Activated naive CD8-positive, alpha-beta T cell treated with anti-CD3 and anti-CD28 coated beads, Interleukin-2, amount 50 U/mL, for 24 hours (primary cell): ENCODE data around the gene TAT.
"Not testable (repeated sequence)": the region's sequence is repeated elsewhere in the genome, so short reads cannot be mapped to it uniquely, and the experiment has no call there.

ENCODE experiments used
- ATAC-seq: fragments of 150-1000 bp; cut with Tn5 transposase; one replicate; pipeline ENCODE4 v1.10.0; 2021
- DNase-seq: peaks from one replicate; pipeline ENCODE4 v3.0.0; 2021
- H3K27ac Mint-ChIP-seq: one replicate; pipeline ENCODE4 v1.8.0; 2021; ENCODE audit warnings: mild to moderate bottlenecking, mixed read lengths
- H3K27me3 Mint-ChIP-seq: one replicate; pipeline ENCODE4 v1.8.0; 2021; ENCODE audit warnings: mixed read lengths
- H3K36me3 Mint-ChIP-seq: one replicate; pipeline ENCODE4 v1.8.0; 2021; ENCODE audit warnings: low read depth, mixed read lengths
- H3K4me1 Mint-ChIP-seq: one replicate; pipeline ENCODE4 v1.8.0; 2021; ENCODE audit warnings: mixed read lengths
- H3K4me3 Mint-ChIP-seq: one replicate; pipeline ENCODE4 v1.8.0; 2021; ENCODE audit warnings: mild to moderate bottlenecking, moderate library complexity, mixed read lengths
- H3K9me3 Mint-ChIP-seq: one replicate; pipeline ENCODE4 v1.8.0; 2021; ENCODE audit warnings: mixed read lengths

Gene TAT

GRCh38 chr16:71576971-71577370 lies at the start of gene TAT:
Gene TAT, minus strand, starts transcription at chr16:71577092. Its CDS starts 677 bp downstream, at chr16:71576415.
- Mint-ChIP-seq H3K27me3 (peaks cover 4% of the 10 kb centered on the region), H3K4me3 (no peak within 1 kb of the TSS), H3K4me1 (no peaks in the 10 kb centered on the region), H3K27ac (no peak within 1 kb of the TSS), H3K9me3 (no peaks in the 10 kb centered on the region), H3K36me3 (no peaks in the 10 kb centered on the region)
- ATAC-seq (no peak), DNase-seq (no peak)

GRCh38 chr16:71626018-71626857 lies 49.3 kb upstream of the TAT start, which contains the start of gene MARVELD3:
Gene MARVELD3, plus strand, starts transcription at chr16:71626184. Its CDS starts 46 bp downstream, at chr16:71626230.
- Mint-ChIP-seq H3K4me1 (peaks cover 5% of the 10 kb centered on the region), H3K27ac (no peak within 1 kb of the TSS), H3K9me3 (no peaks in the 10 kb centered on the region), H3K27me3 (peaks cover 26% of the 10 kb centered on the region), H3K4me3 (peak within 1 kb of the TSS; percentile 17), H3K36me3 (no peaks in the 10 kb centered on the region)
- DNase-seq (peak; percentile 12), ATAC-seq (no peak)

GRCh38 chr16:71625113-71625850 lies 48.4 kb upstream of the TAT start:
- peak overlapping the region; percentile 17 for H3K4me3 Mint-ChIP-seq
- H3K27ac Mint-ChIP-seq, result no peak overlapping the region
- no peaks in the 10 kb centered on the region for H3K9me3 Mint-ChIP-seq
- ATAC-seq (no peak), DNase-seq (no peak)
- peaks cover 5% of the 10 kb centered on the region for H3K4me1 Mint-ChIP-seq
- peaks cover 27% of the 10 kb centered on the region for H3K27me3 Mint-ChIP-seq
- no peaks in the 10 kb centered on the region for H3K36me3 Mint-ChIP-seq

GRCh38 chr16:71623597-71623996 lies 46.7 kb upstream of the TAT start:
- Mint-ChIP-seq H3K9me3 (no peaks in the 10 kb centered on the region), H3K4me1 (peaks cover 5% of the 10 kb centered on the region), H3K4me3 (no peak overlapping the region), H3K36me3 (no peaks in the 10 kb centered on the region), H3K27me3 (peaks cover 28% of the 10 kb centered on the region), H3K27ac (no peak overlapping the region)
- ATAC-seq, result no peak
- DNase-seq, result no peak

- no peaks in the 10 kb centered on the region for H3K36me3 Mint-ChIP-seq
- ATAC-seq (peak; percentile 48), DNase-seq (no peak)
- H3K4me3 Mint-ChIP-seq, result no peak overlapping the region
- peaks cover 18% of the 10 kb centered on the region for H3K27me3 Mint-ChIP-seq
- no peak overlapping the region for H3K27ac Mint-ChIP-seq
- peaks cover 5% of the 10 kb centered on the region for H3K4me1 Mint-ChIP-seq
- no peaks in the 10 kb centered on the region for H3K9me3 Mint-ChIP-seq
Observed at GRCh38 chr16:71622088-71622487, 45.2 kb upstream of the TAT start.

GRCh38 chr16:71618429-71618828 lies 41.5 kb upstream of the TAT start:
- H3K27ac Mint-ChIP-seq, result no peak overlapping the region
- DNase-seq, result no peak
- no peak for ATAC-seq

GRCh38 chr16:71614956-71615355 lies 38.1 kb upstream of the TAT start:
- H3K27me3 Mint-ChIP-seq, result peaks cover 26% of the 10 kb centered on the region
- H3K4me1 Mint-ChIP-seq, H3K27ac Mint-ChIP-seq, H3K4me3 Mint-ChIP-seq, H3K9me3 Mint-ChIP-seq, DNase-seq, H3K36me3 Mint-ChIP-seq, ATAC-seq: not testable (repeated sequence)

More at GRCh38 chr16:71618429-71618828, 41.5 kb upstream of the TAT start:
- no peaks in the 10 kb centered on the region for H3K9me3 Mint-ChIP-seq
- no peak overlapping the region for H3K4me3 Mint-ChIP-seq
- H3K36me3 Mint-ChIP-seq, result no peaks in the 10 kb centered on the region
- H3K4me1 Mint-ChIP-seq, result peaks cover 5% of the 10 kb centered on the region
- H3K27me3 Mint-ChIP-seq, result peaks cover 20% of the 10 kb centered on the region

GRCh38 chr16:71610936-71611871 lies 34.3 kb upstream of the TAT start:
- no peak overlapping the region for H3K4me3 Mint-ChIP-seq
- no peak overlapping the region for H3K27ac Mint-ChIP-seq
- no peaks in the 10 kb centered on the region for H3K9me3 Mint-ChIP-seq
- peaks cover 18% of the 10 kb centered on the region for H3K4me1 Mint-ChIP-seq
- peaks cover 21% of the 10 kb centered on the region for H3K27me3 Mint-ChIP-seq
- no peaks in the 10 kb centered on the region for H3K36me3 Mint-ChIP-seq
- ATAC-seq, result peak; percentile 84
- DNase-seq, result peak; percentile 92

- H3K9me3 Mint-ChIP-seq, result no peaks in the 10 kb centered on the region
- no peak overlapping the region for H3K4me3 Mint-ChIP-seq
- no peak overlapping the region for H3K27ac Mint-ChIP-seq
- DNase-seq (no peak), ATAC-seq (no peak)
- peaks cover 18% of the 10 kb centered on the region for H3K4me1 Mint-ChIP-seq
- no peaks in the 10 kb centered on the region for H3K36me3 Mint-ChIP-seq
- H3K27me3 Mint-ChIP-seq, result peaks cover 19% of the 10 kb centered on the region
Observed at GRCh38 chr16:71610447-71610846, 33.6 kb upstream of the TAT start.

- ATAC-seq (no peak), DNase-seq (no peak)
- H3K27me3 Mint-ChIP-seq, result peaks cover 11% of the 10 kb centered on the region
- no peaks in the 10 kb centered on the region for H3K36me3 Mint-ChIP-seq
- no peaks in the 10 kb centered on the region for H3K9me3 Mint-ChIP-seq
- H3K4me1 Mint-ChIP-seq, result peaks cover 18% of the 10 kb centered on the region
- H3K27ac Mint-ChIP-seq, result no peak overlapping the region
- no peak overlapping the region for H3K4me3 Mint-ChIP-seq
Observed at GRCh38 chr16:71609066-71609465, 32.2 kb upstream of the TAT start.

GRCh38 chr16:71600822-71601221 lies 23.9 kb upstream of the TAT start:
- no peak overlapping the region for H3K4me3 Mint-ChIP-seq
- ATAC-seq, result no peak
- no peaks in the 10 kb centered on the region for H3K4me1 Mint-ChIP-seq
- H3K36me3 Mint-ChIP-seq, result no peaks in the 10 kb centered on the region
- H3K9me3 Mint-ChIP-seq, result no peaks in the 10 kb centered on the region
- no peak for DNase-seq
- no peak overlapping the region for H3K27ac Mint-ChIP-seq
- H3K27me3 Mint-ChIP-seq, result peaks cover 17% of the 10 kb centered on the region

GRCh38 chr16:71598426-71598825 lies 21.5 kb upstream of the TAT start:
- not testable (repeated sequence) for H3K9me3 Mint-ChIP-seq, H3K4me3 Mint-ChIP-seq, H3K36me3 Mint-ChIP-seq, ATAC-seq, DNase-seq, H3K27ac Mint-ChIP-seq, H3K4me1 Mint-ChIP-seq
- peaks cover 29% of the 10 kb centered on the region for H3K27me3 Mint-ChIP-seq

- H3K27me3 Mint-ChIP-seq, result peaks cover 43% of the 10 kb centered on the region
- ATAC-seq, DNase-seq, H3K36me3 Mint-ChIP-seq, H3K9me3 Mint-ChIP-seq, H3K4me1 Mint-ChIP-seq, H3K27ac Mint-ChIP-seq, H3K4me3 Mint-ChIP-seq: not testable (repeated sequence)
Observed at GRCh38 chr16:71595340-71595826, 18.5 kb upstream of the TAT start.
